Measurements from ENCODE around the gene MYCBP2.
"Not testable (repeated sequence)": the region's sequence is repeated elsewhere in the genome, so short reads cannot be mapped to it uniquely, and the experiment has no call there.

DNA sequence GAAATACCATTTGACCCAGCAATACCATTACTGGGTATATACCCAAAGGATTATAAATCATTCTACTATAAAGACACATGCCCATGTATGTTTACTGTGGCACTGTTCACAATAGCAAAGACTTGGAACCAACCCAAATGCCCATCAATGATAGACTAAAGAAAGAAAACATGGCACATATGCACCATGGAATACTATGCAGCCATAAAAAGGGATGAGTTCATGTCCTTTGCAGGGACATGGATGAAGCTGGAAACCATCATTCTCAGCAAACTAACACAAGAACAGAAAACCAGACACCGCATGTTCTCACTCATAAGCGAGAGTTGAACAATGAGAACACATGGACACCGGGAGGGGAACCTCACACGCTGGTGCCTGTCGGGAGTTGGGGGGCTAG is 317.2 kb downstream of the MYCBP2 start:
- not testable (repeated sequence) for TF ChIP-seq CTCF, POLR2A, POLR2AphosphoS5 (IDR thresholded peaks at IDR 0.05)
